ENCODE results near the gene ARID2.

ARID2 gene

DNA sequence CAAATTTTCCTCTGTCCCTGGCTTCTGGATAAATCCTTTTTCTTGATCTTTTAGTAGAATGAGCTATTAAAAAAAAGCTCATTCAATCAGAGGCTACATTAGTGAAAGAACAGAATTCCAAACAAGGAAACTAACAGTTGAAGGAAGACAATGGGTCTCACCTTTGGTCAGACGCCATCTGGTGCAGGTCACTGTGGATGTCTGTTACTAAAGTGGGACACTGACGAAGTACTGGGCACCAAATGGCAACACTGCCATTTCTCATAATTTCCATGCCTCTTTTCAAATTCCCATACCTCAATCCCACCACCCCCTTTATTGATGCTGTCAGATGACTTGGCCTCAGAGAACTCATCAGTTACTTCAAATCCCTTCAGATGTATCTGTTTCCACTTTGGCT lies 24.5 kb upstream of the ARID2 start:
- TF ChIP-seq, protein P1, sequence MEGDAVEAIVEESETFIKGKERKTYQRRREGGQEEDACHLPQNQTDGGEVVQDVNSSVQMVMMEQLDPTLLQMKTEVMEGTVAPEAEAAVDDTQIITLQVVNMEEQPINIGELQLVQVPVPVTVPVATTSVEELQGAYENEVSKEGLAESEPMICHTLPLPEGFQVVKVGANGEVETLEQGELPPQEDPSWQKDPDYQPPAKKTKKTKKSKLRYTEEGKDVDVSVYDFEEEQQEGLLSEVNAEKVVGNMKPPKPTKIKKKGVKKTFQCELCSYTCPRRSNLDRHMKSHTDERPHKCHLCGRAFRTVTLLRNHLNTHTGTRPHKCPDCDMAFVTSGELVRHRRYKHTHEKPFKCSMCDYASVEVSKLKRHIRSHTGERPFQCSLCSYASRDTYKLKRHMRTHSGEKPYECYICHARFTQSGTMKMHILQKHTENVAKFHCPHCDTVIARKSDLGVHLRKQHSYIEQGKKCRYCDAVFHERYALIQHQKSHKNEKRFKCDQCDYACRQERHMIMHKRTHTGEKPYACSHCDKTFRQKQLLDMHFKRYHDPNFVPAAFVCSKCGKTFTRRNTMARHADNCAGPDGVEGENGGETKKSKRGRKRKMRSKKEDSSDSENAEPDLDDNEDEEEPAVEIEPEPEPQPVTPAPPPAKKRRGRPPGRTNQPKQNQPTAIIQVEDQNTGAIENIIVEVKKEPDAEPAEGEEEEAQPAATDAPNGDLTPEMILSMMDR (IDR thresholded peaks at IDR 0.05; ENCODE audit: low read depth, low read length): no peak

DNA sequence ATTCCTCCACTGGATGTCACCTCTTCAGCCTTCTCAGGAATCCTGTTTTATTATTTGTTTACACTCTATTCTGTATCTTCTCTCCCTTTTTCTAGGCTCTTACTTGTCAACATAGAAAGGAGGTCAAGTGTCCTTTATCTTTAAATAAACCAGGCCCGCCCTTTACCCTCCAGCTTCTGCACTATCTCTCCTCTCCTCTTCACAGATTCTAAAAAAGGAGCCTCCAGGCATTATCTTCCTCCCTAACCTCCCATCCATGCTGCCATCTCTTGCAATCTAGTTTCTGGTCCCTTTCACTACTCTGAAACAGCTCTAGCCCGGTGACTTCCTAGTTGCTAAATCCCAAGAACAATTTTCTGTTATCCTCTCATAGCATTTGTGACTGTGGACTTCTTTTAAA lies 24.1 kb upstream of the ARID2 start:
- no peak overlapping the region for H3K4me3 ChIP-seq (ENCODE audit: low read depth, low read length)
- TF ChIP-seq, protein P1 (IDR thresholded peaks at IDR 0.05; ENCODE audit: low read depth, low read length): no peak

More for the DNA sequence above, 24.5 kb upstream of the ARID2 start:
- no peak overlapping the region for H3K4me3 ChIP-seq (ENCODE audit: low read depth, low read length)

DNA sequence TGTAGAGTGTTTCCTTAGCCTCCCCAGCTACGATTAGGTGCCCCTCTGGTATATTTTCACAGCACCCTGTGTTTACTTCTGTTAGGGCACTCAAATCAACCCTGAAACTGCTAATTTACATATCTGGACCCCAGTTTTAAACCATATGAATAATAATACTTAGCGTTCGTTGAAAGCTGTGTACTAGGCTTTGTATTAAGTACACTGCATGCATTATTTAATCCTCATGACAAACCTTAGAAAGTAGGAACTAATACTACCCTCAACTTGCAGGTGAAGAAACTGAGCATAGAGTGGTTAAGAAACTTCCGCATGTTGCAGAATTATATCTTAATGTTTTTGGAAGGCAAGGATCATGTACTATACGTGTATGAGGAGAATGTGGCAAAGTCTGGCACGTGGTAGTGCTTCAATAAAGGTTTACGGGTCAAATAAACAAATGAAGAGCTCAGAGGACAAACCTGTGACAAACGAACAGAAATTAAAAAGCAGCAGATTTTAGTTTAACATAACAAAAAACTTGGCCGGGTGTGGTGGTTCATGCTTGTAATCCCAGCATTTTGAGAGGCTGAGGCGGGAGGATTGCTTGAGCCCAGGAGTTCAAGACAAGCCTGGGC lies 22.2 kb upstream of the ARID2 start:
- TF ChIP-seq, protein P1 (IDR thresholded peaks at IDR 0.05; ENCODE audit: low read depth, low read length): no peak
- H3K4me3 ChIP-seq (ENCODE audit: low read depth, low read length): no peak overlapping the region

DNA sequence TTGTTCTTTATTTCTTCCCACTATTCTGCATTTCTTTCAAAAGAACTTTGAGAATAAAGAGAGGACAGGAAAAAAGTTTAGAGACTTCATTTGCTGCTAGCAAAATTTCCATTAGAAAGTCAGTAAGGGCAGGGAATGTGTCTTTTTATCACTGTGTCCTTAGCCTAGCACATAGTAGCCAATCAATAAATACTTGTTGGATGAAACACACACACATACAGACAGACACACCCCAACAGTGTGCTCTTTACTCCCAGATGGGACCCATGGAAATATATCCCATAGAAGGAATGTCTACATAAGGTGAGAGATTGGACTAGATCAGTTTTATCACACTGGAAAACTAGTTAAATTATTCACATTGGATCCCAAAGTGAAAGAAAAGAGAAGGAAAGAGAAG lies 21.1 kb upstream of the ARID2 start:
- H3K4me3 ChIP-seq (ENCODE audit: low read depth, low read length): no peak overlapping the region
- TF ChIP-seq, protein P1 (IDR thresholded peaks at IDR 0.05; ENCODE audit: low read depth, low read length): no peak

DNA sequence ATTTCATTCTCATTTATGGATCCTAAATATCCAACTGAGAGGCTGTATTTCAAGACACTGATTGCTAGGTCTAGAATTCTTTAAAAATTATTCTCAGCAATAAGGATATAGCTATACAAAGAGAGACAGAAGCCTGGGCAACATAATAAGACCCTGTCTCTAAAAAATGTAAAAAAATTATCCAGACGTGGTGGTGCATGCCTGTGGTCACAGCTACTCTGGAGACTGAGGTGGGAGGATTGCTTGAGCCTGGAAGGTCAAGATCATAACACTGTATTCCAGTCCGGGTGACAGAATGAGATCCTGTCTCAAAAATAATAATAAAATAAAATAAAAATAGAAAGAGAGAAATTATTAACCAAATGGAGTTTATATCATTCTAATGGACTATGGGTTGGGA lies 20.6 kb upstream of the ARID2 start:
- TF ChIP-seq, protein P1 (IDR thresholded peaks at IDR 0.05; ENCODE audit: low read depth, low read length): no peak
- no peak overlapping the region for H3K4me3 ChIP-seq (ENCODE audit: low read depth, low read length)

DNA sequence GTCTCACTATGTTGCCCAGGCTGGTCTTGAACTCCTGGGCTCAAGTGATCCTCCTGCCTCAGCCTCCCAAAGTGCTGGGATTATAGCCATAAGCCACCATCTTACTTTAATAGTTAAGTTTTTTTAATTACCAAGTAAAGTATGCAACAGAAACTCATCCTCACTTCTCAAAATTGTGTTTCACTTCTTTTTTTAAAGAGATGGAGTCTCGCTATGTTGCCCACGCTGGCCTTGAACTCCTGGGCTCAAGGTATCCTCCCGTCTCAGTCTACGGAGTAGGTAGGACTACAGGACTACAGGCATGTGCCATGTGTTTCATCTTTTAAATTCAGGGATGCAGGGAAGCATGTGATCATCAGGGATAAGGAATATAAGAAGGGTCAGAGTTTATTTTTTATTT lies 17.2 kb upstream of the ARID2 start:
- TF ChIP-seq, protein P1 (IDR thresholded peaks at IDR 0.05; ENCODE audit: low read depth, low read length): no peak
- H3K4me3 ChIP-seq (ENCODE audit: low read depth, low read length): no peak overlapping the region

DNA sequence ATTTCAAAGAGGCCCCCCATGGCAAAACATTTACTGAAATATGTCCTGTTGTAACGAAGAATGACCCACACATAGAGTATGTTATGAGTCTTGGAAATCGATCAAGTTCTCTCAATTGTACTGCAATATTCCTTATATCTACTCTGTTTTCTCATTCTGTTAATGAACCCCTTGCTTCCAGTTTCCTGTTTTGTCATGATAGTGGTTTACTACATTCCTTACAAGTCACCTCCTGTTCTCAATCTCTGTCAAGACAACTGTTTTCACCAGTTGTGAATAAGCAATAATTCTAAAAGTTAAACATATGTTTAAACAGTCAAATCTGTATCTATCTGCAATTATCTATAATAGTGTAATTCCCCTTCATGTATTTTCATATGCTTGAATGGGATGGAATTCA lies 16.4 kb upstream of the ARID2 start:
- H3K4me3 ChIP-seq (ENCODE audit: low read depth, low read length): no peak overlapping the region
- TF ChIP-seq, protein P1 (IDR thresholded peaks at IDR 0.05; ENCODE audit: low read depth, low read length): no peak
